GM12874 (cell line): ENCODE data around the gene ARHGAP40.

Experiments
- CTCF ChIP-seq: IDR thresholded peaks from 2 replicates; pipeline ENCODE4 v1.5.1; 2011; ENCODE audit warnings: low read depth, mild to moderate bottlenecking, control low read depth, low read length, moderate library complexity; ENCODE audit not compliant: insufficient read depth

ARHGAP40 gene

DNA sequence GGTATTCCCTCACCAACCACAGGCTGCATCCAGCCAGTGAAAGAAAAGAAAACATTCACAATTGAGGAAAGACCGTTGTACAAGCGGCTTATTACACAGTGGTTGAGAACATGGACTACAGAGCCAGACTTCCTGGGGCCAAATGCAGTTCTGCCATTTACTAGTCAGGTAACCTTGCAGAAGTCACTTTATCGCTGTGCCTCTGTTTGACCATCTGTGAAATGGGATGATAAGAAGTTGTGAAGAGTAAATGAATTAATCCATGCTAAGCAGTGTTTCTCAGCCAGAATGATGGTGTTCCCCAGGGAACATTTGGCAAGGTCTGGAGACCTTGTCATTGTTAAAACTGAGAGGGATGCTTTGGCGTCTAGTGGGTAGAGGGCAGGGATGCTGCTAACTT is 14.8 kb downstream of the ARHGAP40 start:
- TF ChIP-seq CTCF = no peak

GRCh38 chr20:38617011-38617829 is 15.6 kb downstream of the ARHGAP40 start:
- no peak for TF ChIP-seq CTCF

- no peak for TF ChIP-seq CTCF
Observed at GRCh38 chr20:38617830-38618196, 16.2 kb downstream of the ARHGAP40 start.

GRCh38 chr20:38620441-38620840 is 18.8 kb downstream of the ARHGAP40 start:
- no peak for TF ChIP-seq CTCF

- TF ChIP-seq CTCF = no peak
Observed at GRCh38 chr20:38623061-38623460, 21.5 kb downstream of the ARHGAP40 start.

DNA sequence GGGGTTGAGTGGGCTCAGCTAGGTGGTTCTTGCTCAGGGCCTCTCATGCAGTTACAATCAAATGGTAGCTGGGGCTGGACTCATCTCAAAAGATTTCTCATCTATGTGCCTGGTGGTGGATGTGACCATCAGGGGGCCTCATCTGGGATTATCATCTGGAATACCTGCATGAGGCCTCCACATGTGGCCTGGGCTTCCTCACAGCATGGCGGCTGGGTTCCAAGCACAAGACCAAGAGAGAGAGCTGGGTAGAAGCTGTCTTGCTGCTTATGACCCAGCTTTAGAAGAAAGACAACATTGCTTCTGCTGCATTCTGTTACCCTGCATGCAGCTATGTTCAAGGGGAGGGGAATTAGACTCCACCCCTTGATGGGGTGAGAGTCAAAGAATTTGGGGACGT is 22.5 kb downstream of the ARHGAP40 start:
- TF ChIP-seq CTCF = no peak

DNA sequence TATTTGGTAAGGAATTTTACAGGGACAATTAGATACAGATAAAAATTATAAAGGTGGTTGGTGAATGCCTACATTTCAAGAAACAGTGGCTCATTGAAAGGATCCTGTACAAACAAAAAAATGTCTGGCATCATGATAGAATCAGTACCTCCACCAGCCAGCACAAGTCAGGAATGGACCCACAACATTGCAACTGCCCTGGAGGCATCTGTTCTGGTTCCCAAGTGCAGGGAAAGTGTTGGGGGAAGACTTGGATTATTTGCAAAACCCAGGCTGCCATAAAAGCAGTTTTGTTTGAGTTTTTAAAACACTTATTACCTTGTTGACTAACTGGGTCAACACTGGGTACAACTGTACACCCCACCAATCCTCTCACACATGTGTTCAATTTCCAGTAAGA is 24.3 kb downstream of the ARHGAP40 start:
- TF ChIP-seq CTCF = no peak
